SW 1271 (cell line): ENCODE measurements around the gene RDH13.
"Not testable (repeated sequence)": the region's sequence is repeated elsewhere in the genome, so short reads cannot be mapped to it uniquely, and the experiment has no call there.

Experiments
- DNase-seq, 2 experiments: peaks; one replicate each; lab custom pipeline; 2025; lab: John Stamatoyannopoulos, UW

RDH13 gene

DNA sequence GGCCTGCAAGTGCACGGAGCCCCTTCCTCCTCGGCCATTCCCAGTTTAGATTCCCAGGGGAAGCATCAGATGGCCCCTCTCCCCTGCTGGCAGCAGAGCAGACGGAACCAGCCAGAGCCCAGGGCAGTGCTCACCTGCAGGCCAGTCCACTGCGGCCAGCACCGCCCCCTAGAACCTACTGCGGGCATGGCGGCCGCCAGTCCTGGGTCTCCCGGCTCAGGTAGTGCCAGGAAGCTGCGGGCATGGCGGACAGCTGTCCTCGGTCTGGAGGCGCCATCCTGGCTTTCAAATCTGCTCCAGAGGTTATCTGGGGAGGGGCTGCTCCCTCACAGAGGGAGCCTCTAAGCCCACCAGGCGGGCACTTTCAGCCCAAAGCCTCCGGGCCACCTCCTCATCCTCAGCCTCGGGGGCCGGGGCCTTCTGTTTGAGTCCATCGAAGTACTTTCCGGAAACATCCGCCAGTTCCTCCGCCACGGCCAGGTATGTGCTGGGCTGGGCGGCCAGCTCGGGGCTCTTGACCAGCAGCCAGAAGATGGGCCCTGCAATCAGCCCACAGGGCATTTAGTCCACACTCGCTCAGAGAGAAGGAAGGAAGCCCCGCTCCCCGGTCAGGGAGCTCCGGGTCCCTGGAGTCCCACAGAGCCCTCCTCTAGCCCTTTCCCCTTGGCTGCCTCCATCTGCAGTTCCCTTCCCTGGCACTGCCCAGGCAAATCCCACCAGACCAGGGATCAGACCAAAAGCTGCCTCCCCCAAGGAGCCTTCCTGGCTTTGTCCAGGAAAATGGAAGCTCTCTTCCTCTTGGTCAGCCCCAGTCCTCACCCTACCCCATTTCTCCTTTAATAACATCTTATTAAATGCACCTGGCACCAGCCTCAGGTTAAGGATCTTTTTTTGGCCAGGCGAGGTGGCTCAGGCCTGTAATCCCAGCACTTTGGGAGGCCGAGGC, 17.9 kb downstream of the RDH13 start:
- no peak for DNase-seq

DNA sequence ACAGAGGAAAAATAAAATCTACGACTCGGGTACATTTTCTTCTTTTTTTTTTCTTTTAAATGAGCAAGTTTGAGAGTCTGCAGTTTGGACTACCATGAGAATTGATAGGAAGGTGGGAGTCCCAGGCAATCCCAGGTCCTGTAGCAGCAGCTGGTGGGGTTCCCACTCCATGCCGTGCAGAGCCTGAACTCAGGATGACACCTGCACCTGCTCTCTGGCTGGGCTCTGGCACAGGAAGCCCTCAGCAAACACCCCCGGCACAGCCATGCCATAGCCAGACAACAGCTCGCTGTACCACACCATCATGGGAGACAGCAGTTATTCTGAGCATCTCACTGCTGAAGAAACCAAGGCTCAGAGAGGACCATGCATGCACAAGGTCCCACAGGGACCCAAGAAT, 18.7 kb downstream of the RDH13 start:
- no peak for DNase-seq

GRCh38 chr19:55042688-55043087, 20.3 kb downstream of the RDH13 start:
- no peak for DNase-seq

DNA sequence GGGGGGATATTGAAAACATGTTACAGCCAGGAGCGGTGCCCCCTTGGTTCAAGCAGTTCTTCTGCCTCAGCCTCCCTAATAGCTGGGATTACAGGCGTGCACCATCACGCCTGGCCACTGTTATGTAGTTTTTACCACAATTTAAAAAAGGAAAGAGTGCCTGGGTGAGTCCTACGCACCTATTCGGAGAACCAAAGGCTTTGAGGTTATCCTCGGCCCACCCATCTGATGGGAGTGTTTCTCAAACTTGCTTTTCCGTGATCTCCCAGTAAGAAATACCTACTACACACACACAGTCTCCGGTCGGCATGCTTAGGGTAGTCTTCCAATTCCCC, 20.6 kb downstream of the RDH13 start:
- DNase-seq: no peak

DNA sequence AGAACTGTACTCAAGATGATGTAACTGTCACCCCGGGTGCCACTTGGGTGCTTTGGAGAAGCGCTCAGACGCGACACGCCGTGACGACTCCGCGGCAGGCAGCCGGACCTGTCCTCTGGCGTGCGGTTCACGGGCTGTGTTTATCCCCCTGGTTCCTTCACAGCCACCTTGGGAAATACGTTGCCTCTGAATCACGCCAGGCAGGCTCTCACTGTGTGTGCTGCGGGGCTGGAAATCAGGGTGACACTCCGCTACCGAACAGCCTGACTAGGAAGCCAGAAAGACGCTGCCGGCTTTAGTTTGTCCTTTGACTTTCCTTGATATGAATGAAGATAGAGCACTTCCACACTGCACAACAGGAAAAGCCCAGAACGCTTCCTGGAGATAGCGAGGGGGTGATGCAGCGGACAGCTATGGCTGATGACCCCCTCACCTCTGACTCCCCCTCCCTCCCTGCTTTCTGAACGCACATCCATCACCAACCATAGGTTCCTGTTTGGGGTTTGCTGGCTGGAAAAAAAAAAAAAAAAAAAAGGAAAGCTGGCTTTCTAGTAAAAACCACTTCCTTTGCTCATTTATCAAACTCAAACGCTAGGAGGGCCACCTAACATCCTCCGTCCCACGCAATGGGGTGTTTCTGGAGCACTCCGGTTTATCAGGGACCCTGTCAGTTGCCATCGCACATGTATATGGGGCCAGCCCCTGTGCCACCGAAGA, 21.2 kb downstream of the RDH13 start:
- DNase-seq: no peak

GRCh38 chr19:55041244-55041626, 21.7 kb downstream of the RDH13 start:
- DNase-seq: no peak

DNA sequence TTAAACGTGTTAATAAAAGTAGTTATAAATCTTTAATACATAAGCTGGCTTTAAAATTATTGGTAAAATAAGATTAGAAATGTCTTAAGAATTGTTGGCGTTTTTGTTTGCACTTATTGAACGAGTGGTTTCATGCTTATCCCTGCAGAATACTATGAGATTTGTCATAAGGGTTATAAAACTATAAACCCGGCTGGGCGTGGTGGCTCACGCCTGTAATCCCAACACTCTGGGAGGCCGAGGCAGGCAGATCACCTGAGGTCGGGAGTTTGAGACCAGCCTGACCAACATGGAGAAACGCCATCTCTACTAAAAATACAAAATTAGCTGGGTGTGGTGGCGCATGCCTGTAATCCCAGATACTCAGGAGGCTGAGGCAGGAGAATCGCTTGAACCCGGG, 22.3 kb downstream of the RDH13 start:
- not testable (repeated sequence) for DNase-seq

DNA sequence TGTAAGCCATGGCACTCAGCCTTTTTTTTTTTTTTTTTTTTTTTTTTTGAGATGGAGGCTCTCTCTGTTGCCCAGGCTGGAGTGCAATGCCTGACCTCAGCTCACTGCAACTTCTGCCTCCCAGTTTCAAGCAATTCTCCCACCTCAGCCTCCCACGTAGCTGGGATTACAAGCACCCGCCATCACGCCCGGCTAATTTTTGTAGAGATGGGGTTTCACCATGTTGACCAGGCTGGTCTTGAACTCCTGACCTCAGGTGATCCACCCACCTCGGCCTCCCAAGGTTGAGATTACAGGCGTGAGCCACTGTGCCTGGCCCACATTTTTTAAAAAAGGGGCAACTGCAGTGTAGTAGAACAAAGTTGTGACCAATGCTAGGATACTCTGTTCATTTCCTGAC, 25.3 kb downstream of the RDH13 start:
- not testable (repeated sequence) for DNase-seq

DNA sequence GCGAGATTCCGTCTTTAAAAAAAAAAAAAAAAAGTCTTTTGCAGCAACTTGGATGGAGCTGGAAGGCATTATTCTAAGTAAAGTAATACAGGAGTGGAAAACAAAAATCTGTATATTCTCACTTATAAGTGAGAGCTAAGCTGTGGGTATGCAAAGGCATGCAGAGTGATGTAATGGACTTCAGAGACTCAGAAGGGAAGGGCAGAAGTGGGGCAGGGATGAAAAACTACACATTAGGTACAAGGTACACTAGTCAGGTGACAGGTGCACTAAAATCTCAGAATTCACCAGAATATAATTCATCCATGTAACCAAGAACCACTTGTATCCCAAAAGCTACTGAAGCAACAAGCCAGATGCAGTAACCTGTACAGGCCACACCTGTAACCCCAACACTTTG, 26.9 kb downstream of the RDH13 start:
- no peak for DNase-seq

DNA sequence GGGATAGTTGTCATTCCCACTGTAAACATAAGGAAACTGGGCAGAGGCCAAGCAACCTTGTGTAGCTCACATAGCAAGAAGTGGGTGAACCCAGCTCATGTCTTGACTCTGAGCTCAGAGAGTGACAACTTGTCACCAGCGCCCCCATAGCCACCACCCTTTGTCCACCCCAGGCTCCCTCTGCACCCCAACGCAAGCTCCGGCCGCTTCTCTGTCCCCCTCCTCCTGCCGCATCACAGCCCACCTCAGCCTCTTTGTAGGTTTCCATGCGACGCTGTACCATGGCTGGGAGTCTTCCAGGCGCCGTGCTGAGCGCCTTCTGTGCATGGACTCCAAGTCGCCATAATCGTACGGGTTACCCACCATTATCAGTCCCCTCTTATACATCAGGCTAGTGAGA, 28.2 kb downstream of the RDH13 start:
- DNase-seq: no peak

- not testable (repeated sequence) for DNase-seq
Measured at GRCh38 chr19:55032976-55033643, 29.8 kb downstream of the RDH13 start.

- DNase-seq: no peak
Measured at GRCh38 chr19:55032170-55032800, 30.7 kb downstream of the RDH13 start.

- DNase-seq: no peak
Measured at GRCh38 chr19:55031178-55031577, 31.8 kb downstream of the RDH13 start.

DNA sequence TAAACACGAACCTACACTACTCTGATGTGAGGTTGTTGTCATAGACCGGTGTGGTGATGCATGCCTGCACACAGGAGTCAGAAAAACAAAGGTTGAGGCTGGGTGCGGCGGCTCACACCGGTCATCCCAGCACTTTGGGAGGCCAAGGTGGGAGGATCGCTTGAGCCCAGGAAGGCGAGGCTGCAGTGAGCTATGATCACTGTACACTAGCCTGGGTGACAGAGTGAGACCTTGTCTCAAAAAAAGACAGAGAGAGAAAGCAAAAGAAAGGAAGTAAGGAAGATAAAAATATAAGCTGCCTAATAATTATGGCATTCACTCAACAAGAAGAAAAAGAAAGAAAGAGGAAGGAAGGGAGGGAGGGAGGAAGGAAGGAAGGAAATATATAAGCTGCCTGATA, 34.2 kb downstream of the RDH13 start:
- no peak for DNase-seq

DNA sequence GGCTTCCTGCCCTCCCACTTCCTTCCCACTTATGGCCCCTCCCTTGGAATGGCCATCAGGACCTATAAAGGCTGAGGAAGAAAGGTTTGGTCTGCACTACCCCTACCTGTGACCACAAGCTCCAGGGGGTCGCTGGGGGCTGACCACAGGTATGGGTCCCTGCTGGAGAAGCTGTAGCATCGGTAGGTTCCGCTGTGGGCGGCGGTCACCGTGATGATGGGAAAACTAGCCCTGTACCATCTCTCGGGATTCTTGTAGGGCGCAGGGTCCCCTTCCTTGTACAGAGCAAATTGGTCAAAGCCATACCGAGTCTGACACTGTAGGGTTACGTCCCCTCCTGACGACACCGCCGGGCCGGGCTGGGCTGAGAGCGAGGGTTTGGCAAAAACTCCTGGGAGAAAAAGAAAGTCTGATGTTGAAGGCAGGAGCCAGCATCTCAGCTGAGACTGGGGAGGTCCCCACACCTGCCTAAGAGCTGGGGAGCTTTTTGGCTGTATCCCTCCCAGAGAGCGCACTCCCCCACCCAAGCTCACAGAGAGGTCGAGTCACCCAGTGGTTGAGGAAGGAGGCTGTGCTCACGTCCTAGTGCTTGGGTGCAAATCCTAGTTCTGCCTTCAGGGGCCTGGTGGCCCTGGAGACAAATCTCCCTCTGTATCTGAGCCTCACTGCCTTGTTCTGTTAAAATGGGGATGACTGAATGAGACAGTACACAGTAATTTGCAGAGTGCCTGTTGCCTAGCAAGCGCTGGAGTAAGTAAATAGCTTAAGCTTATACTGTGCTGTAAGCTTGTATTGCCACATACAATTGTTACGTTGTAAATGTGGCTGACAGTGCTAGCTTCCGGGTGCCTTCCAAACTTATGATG, 35.2 kb downstream of the RDH13 start:
- no peak for DNase-seq

- not testable (repeated sequence) for DNase-seq
Measured at GRCh38 chr19:55027140-55027471, 35.8 kb downstream of the RDH13 start.

GRCh38 chr19:55024111-55024510, 38.8 kb downstream of the RDH13 start:
- DNase-seq: no peak

DNA sequence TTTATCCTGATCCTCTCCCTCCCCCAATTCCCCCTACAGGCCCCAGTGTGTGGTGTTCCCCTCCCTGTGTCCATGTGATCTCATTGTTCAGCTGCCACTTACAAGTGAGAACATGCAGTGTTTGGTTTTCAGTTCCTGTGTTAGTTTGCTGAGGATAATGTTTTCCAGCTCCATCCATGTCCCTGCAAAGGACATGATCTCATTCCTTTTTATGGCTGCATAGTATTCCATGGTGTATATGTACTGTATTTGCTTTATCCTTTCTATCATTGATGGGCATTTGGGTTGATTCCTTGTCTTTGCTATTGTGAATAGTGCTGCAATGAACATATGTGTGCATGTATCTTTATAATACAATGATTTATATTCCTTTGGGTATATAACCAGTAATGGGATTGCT, 42.6 kb downstream of the RDH13 start:
- DNase-seq: not testable (repeated sequence)

DNA sequence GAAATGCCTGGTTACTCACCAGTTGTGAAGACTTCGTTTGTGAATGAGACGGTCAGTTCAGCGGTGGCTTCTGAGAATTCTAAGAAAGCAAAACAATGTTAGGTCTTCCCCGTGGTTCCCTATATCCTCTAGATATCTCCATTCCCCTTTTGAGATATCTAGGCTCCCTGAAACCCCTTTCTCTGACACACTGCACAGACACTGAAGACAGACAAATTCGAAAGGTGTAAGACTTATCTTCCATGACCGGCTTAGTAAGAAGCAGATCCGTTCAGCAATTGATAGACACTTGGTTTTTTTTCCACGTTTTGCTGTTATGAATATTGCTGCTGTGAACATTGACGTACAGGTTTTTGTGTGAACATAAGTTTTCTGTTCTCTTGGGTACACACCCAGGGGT, 44.3 kb downstream of the RDH13 start:
- DNase-seq: no peak

DNA sequence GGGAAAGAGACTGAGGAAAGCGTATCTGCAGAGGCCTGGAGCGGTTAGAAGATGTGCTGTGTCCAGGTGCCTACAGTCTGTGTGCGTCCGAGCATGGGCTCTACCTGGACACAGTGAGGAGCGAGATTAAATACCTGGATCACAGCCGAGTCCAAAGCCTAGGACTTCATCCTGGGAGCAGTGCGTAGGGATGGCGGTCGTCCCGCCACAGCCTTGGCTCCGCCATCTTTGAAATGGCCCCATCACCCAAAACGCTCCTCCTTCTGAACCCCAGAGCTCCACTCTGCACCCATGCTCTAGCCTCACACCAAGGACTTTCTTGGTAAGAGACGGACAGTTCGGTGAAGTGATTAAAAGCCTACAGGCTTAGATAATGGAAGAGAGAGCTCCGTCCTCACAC, 44.7 kb downstream of the RDH13 start:
- DNase-seq: no peak

DNA sequence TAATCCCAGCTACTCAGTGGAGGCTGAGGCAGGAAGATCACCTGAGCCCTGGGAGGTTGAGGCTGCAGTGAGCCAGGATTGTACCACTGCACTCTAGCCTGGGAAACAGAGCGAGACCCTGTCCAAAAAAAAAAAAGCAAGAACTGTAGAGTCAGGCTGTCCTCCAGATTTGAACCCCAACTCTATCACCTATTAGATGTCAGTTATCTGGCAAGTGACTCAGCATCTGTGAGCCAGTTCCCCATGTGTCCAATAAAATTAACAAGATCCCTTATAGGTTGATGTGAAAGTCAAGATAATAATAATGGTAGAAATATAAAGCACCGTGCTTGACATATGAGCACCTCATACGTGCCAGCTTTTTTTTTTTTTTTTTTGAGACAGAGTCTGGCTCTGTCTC, 46.9 kb downstream of the RDH13 start:
- DNase-seq: no peak

DNA sequence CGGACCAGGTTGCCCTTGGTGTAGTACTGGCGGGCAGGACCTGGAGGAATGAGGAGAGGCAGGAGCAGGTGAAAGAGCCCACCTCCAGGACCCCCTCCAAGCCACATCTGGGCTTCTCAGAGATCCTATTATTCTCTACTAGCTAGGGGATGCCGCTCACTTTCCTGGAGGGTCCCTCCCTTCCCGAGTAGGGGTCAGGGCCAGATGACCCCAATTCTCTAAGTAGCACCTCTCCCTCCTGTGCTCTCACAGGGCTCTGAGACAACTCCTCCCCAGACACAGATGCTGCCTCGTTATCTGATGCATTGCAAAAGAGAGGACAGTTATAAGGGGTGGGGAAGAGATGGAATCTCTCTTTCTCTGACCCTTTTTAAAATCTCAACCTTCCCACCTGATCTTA, 47.8 kb downstream of the RDH13 start:
- no peak for DNase-seq
